IPS DF 6.9 (cell line): Measurements from ENCODE around the gene ASIC3.

Source experiments
- DNase-seq: peaks from one replicate; pipeline ENCODE4 v3.0.0-alpha.2; 2013; ENCODE audit warnings: low read depth, low spot score
- H3K27ac ChIP-seq: one replicate; pipeline ENCODE4 v1.5.1; 2013; ENCODE audit warnings: low read length, control low read depth
- H3K27me3 ChIP-seq: 2 replicates; pipeline ENCODE4 v1.6.1; 2013; ENCODE audit warnings: mild to moderate bottlenecking, low read length; ENCODE audit not compliant: control insufficient read depth, insufficient read depth
- H3K36me3 ChIP-seq: 2 replicates; pipeline ENCODE4 v1.6.1; 2013; ENCODE audit warnings: low read length; ENCODE audit not compliant: control insufficient read depth, insufficient read depth
- H3K4me1 ChIP-seq: 2 replicates; pipeline ENCODE4 v1.6.1; 2013; ENCODE audit warnings: low read length; ENCODE audit not compliant: control insufficient read depth, insufficient read depth
- H3K4me3 ChIP-seq: 2 replicates; pipeline ENCODE4 v1.5.1; 2013; ENCODE audit warnings: mild to moderate bottlenecking, low read length
- H3K9me3 ChIP-seq: 2 replicates; pipeline ENCODE4 v1.6.1; 2013; ENCODE audit warnings: low read length, inconsistent platforms; ENCODE audit not compliant: control insufficient read depth, insufficient read depth
- WGBS: extraction: QIAGEN DNeasy Blood & Tissue Kit; methylation state at CpG from one replicate; pipeline ENCODE4 v1.1.7; 2013; ENCODE audit warnings: mixed read lengths, missing lambda C conversion rate; ENCODE audit not compliant: insufficient read length, insufficient coverage; 5-methylcytosine and 5-hydroxymethylcytosine counted together

ASIC3 gene

GRCh38 chr7:151094675-151095074 lies 46.3 kb downstream of the ASIC3 start:
- no CpG with 5 or more reads among the region's 5 CpGs for WGBS
- no peak for DNase-seq

DNA sequence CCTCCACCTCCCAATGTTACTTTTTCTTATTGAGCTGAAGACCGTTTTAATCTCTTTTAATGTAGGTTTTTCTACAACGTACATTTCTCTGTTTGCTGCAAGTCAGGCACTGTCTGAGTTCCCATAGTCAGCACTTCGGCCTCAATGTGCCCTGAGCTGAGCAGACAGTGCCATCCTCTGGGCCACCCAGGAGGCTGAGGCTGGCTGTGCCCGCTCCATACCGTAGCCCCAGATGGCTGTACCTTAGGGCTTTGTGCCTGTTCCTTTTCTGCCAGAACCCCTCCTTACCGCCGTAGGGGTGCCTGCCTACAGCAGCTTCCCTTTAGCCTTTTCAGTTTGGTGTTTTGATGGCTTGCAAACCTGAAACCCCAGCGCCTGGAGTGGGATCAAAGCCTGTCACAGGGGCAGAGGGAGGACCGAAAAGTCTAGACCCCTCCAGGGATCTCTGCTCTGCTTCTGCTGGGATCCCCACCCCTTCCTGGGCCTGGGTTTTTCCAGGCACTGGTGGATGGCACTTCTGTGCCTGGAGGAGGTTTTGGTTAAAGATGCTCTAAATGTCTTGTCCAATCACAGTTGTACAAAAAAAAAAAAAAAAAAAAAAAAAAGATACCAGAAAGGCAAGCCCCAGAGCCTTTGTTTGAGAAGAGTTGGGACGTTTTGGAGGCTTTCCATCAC lies 46.9 kb downstream of the ASIC3 start:
- WGBS: no CpG with 5 or more reads among the region's 10 CpGs
- DNase-seq: no peak
- Histone ChIP-seq H3K4me1 (no peaks in the 10 kb centered on the region), H3K36me3 (no peaks in the 10 kb centered on the region), H3K4me3 (no peak overlapping the region), H3K9me3 (no peaks in the 10 kb centered on the region), H3K27ac (no peak overlapping the region), H3K27me3 (no peaks in the 10 kb centered on the region)

More at GRCh38 chr7:151094675-151095074, 46.3 kb downstream of the ASIC3 start:
- H3K4me3 ChIP-seq: no peak overlapping the region
- H3K36me3 ChIP-seq: no peaks in the 10 kb centered on the region
- no peaks in the 10 kb centered on the region for H3K9me3 ChIP-seq
- no peaks in the 10 kb centered on the region for H3K27me3 ChIP-seq
- H3K27ac ChIP-seq: no peak overlapping the region
- no peaks in the 10 kb centered on the region for H3K4me1 ChIP-seq

GRCh38 chr7:151095828-151096475 lies 47.6 kb downstream of the ASIC3 start:
- no peak for DNase-seq
- Histone ChIP-seq H3K36me3 (no peaks in the 10 kb centered on the region), H3K4me3 (no peak overlapping the region), H3K27ac (no peak overlapping the region), H3K4me1 (no peaks in the 10 kb centered on the region), H3K9me3 (no peaks in the 10 kb centered on the region), H3K27me3 (no peaks in the 10 kb centered on the region)
- WGBS: no CpG with 5 or more reads among the region's 17 CpGs

- Histone ChIP-seq H3K27ac (no peak overlapping the region), H3K4me1 (peaks cover 5% of the 10 kb centered on the region), H3K4me3 (no peak overlapping the region), H3K27me3 (no peaks in the 10 kb centered on the region), H3K36me3 (no peaks in the 10 kb centered on the region), H3K9me3 (no peaks in the 10 kb centered on the region)
- WGBS: no CpG with 5 or more reads among the region's 20 CpGs
- DNase-seq: no peak
Measured at GRCh38 chr7:151099486-151100211, 51.3 kb downstream of the ASIC3 start.

- H3K4me1 ChIP-seq: peaks cover 5% of the 10 kb centered on the region
- no peaks in the 10 kb centered on the region for H3K9me3 ChIP-seq
- no peak for DNase-seq
- no peaks in the 10 kb centered on the region for H3K27me3 ChIP-seq
- no peak overlapping the region for H3K27ac ChIP-seq
- no peak overlapping the region for H3K4me3 ChIP-seq
- H3K36me3 ChIP-seq: no peaks in the 10 kb centered on the region
- no CpG with 5 or more reads among the region's 10 CpGs for WGBS
Measured at GRCh38 chr7:151100921-151101320, 52.6 kb downstream of the ASIC3 start.

GRCh38 chr7:151101621-151102396 lies 53.5 kb downstream of the ASIC3 start:
- Histone ChIP-seq H3K4me3 (no peak overlapping the region), H3K36me3 (no peaks in the 10 kb centered on the region), H3K9me3 (no peaks in the 10 kb centered on the region), H3K27me3 (no peaks in the 10 kb centered on the region), H3K27ac (no peak overlapping the region), H3K4me1 (peaks cover 5% of the 10 kb centered on the region)
- no peak for DNase-seq
- no CpG with 5 or more reads among the region's 24 CpGs for WGBS
